ENCODE results near the gene GDPD1. TPM values are rescaled to one million over a fixed set of nuclear protein-coding genes. Genes with fewer than 3 reads are reported as not detected.

The GDPD1 gene
- total and polyA plus RNA-seq, 9 of the 15 experiments (the other 6 are each of a cell fraction or from before 2014, with no cell fraction given) = 5.7 to 15.2 (median 9.3) TPM

DNA sequence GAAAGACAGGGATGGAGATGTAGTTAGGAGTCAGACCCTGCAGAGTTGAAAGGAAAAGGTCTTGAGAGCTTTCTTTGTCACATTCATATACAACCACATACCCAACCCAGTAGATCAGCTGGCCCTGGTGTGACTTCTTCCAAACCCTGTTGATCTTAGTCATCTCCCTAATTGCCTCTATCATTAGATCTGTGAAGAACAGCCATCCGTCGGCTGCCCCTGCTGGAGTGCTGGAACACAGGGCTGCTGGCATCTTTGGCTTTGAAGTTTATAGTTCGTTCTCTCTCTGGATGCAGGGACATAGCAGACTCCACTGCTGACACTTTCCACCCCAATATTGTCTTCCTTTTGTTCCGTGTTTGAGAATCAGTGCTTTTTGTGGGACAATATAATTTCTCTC lies 20.9 kb upstream of the GDPD1 start:
- no peaks in the 10 kb centered on the region for H3K27me3 ChIP-seq (ENCODE audit: control insufficient read depth in 2 of 2, insufficient read depth in 2 of 2, low read length in 2 of 2)
- no peak for ATAC-seq
- in situ Hi-C loops (cut with MboI) (no loop called here), intact Hi-C loops (cut with micrococcal nuclease) (no loop called here)
- no peak for DNase-seq (ENCODE audit: extremely low read depth in 1 of 4, low spot score in 3 of 4)
- no TSS peak for BruUV-seq (replicated peaks)
- H3K4me1 ChIP-seq (replicated peaks in 1 of 2; ENCODE audit: control insufficient read depth in 2 of 2, insufficient read depth in 2 of 2, low read length in 2 of 2) = no peaks in the 10 kb centered on the region
- H3K27ac ChIP-seq (ENCODE audit: extremely low read depth, low read depth, low read length) = no peak overlapping the region
- H3K4me2 ChIP-seq (ENCODE audit: insufficient read depth, low read length) = no peak overlapping the region
- ChIA-PET POLR2A (no interaction called here), CTCF (ENCODE audit: low intra/inter-chr PET ratio) (no interaction called here)
- no peaks in the 10 kb centered on the region for H3K79me2 ChIP-seq (ENCODE audit: control insufficient read depth, insufficient read depth, low read length)
- H3K4me3 ChIP-seq = no peak overlapping the region
- no peaks in the 10 kb centered on the region for H3K9me3 ChIP-seq (replicated peaks; ENCODE audit: control insufficient read depth, insufficient read depth, low read depth, low read length)
- WGBS (ENCODE audit: insufficient coverage, low coverage, missing lambda C conversion rate) = 79% methylated on average over 4 of the region's 4 CpGs
- H3K9me1 ChIP-seq (ENCODE audit: control insufficient read depth, insufficient read depth, low read length) = no peaks in the 10 kb centered on the region
- H2AFZ ChIP-seq (ENCODE audit: low read depth, low read length) = no peak overlapping the region
- peaks cover 71% of the 10 kb centered on the region for H3K36me3 ChIP-seq (ENCODE audit: control insufficient read depth, insufficient read depth, low read length)
- FAIRE-seq = no peak
- H4K20me1 ChIP-seq (replicated peaks; ENCODE audit: control insufficient read depth, insufficient read depth, low read length) = no peaks in the 10 kb centered on the region
- H3K9ac ChIP-seq (ENCODE audit: insufficient read depth in 1 of 2, low read depth in 2 of 2, low read length in 2 of 2) = no peak overlapping the region
- no peak for TF ChIP-seq U2AF1 (optimal IDR thresholded peaks at IDR 0.05; ENCODE audit: low read depth, low read length)
- TF ChIP-seq, protein P1, sequence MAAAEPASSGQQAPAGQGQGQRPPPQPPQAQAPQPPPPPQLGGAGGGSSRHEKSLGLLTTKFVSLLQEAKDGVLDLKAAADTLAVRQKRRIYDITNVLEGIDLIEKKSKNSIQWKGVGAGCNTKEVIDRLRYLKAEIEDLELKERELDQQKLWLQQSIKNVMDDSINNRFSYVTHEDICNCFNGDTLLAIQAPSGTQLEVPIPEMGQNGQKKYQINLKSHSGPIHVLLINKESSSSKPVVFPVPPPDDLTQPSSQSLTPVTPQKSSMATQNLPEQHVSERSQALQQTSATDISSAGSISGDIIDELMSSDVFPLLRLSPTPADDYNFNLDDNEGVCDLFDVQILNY (CRISPR knock-in tag; IDR thresholded peaks at IDR 0.05) = no peak
- no peak for TF ChIP-seq ZNF253 (CRISPR knock-in tag; conservative IDR thresholded peaks at IDR 0.05)
- TF ChIP-seq, protein P2, sequence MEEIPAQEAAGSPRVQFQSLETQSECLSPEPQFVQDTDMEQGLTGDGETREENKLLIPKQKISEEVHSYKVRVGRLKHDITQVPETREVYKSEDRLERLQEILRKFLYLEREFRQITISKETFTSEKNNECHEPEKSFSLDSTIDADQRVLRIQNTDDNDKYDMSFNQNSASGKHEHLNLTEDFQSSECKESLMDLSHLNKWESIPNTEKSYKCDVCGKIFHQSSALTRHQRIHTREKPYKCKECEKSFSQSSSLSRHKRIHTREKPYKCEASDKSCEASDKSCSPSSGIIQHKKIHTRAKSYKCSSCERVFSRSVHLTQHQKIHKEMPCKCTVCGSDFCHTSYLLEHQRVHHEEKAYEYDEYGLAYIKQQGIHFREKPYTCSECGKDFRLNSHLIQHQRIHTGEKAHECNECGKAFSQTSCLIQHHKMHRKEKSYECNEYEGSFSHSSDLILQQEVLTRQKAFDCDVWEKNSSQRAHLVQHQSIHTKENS (CRISPR knock-in tag; IDR thresholded peaks at IDR 0.05) = no peak
- no peak for TF ChIP-seq TFE3 (CRISPR knock-in tag; IDR thresholded peaks at IDR 0.05)
- TF ChIP-seq POLR2AphosphoS5 (IDR thresholded peaks at IDR 0.05; ENCODE audit: control insufficient read depth, insufficient read depth, low read depth, low read length) = no peak
- TF ChIP-seq ZNF707 (CRISPR knock-in tag; conservative IDR thresholded peaks at IDR 0.05) = no peak
- no peak for TF ChIP-seq POLR2B (IDR thresholded peaks at IDR 0.05; ENCODE audit: low read depth, partially characterized antibody)
- TF ChIP-seq TAL1 (IDR thresholded peaks at IDR 0.05) = no peak
- no peak for TF ChIP-seq NFE2L1 (tag; IDR thresholded peaks at IDR 0.05; ENCODE audit: borderline replicate concordance, low read depth)
- TF ChIP-seq SMAD4 (CRISPR knock-in tag; conservative IDR thresholded peaks at IDR 0.05) = no peak
- no peak for TF ChIP-seq RBM39 (optimal IDR thresholded peaks at IDR 0.05; ENCODE audit: low read depth, low read length)
- TF ChIP-seq, protein P3, sequence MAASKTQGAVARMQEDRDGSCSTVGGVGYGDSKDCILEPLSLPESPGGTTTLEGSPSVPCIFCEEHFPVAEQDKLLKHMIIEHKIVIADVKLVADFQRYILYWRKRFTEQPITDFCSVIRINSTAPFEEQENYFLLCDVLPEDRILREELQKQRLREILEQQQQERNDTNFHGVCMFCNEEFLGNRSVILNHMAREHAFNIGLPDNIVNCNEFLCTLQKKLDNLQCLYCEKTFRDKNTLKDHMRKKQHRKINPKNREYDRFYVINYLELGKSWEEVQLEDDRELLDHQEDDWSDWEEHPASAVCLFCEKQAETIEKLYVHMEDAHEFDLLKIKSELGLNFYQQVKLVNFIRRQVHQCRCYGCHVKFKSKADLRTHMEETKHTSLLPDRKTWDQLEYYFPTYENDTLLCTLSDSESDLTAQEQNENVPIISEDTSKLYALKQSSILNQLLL (CRISPR knock-in tag; IDR thresholded peaks at IDR 0.05; ENCODE audit: borderline replicate concordance) = no peak
- TF ChIP-seq ZSCAN32 (CRISPR knock-in tag; IDR thresholded peaks at IDR 0.05) = no peak
- TF ChIP-seq ZBTB34 (CRISPR knock-in tag; IDR thresholded peaks at IDR 0.05) = no peak
- TF ChIP-seq KDM2B (CRISPR knock-in tag; IDR thresholded peaks at IDR 0.05) = no peak
- TF ChIP-seq DMBX1 (CRISPR knock-in tag; IDR thresholded peaks at IDR 0.05; ENCODE audit: borderline replicate concordance) = no peak

Measured in K562 (cell line).